GM12873 (cell line): ENCODE results near the gene SPACDR.

Experiments
- CTCF ChIP-seq: IDR thresholded peaks from 2 replicates; pipeline ENCODE4 v1.5.1; 2012; ENCODE audit warnings: low read depth, mild to moderate bottlenecking, moderate library complexity, low read length, control low read depth; ENCODE audit not compliant: insufficient read depth; ENCODE audit errors: missing control alignments

SPACDR gene

GRCh38 chr7:100496509-100496908 lies 32.4 kb upstream of the SPACDR start:
- TF ChIP-seq CTCF = no peak

DNA sequence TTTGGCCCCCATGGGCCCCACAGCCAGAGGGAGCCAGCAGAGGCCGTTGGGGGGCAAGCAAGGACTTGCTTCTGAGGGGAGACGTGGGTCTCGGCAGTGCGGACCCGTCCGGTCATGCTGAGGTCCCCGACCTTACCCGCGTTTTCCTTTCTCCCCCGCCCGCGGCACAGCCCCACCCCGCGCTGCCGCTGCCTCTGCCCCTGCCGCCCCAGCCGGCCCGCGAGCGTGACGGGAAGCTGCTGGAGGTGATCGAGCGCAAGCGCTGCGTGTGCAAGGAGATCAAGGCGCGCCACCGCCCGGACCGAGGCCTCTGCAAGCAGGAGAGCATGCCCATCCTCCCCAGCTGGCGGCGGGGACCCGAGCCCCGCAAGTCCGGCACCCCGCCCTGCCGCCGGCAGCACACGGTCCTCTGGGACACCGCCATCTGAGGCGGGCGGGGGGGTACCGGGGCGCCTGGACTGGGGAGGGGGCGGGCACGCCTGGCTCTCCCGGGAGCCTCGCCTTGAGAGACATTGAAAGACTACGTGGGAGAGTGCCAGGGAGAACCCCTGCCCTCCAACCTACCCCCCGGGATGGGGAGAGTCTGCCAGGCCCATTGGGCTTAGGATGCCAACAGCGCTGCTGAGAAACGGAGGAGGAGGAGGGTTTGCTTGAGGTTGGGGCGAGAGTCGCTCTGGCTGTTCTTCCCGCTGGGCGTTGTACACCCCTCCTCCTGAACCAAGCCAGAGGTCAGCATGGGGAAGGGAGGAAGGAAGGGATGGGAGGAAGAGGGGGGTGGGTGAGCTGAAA lies 29.6 kb upstream of the SPACDR start:
- TF ChIP-seq CTCF = peak; percentile 28

DNA sequence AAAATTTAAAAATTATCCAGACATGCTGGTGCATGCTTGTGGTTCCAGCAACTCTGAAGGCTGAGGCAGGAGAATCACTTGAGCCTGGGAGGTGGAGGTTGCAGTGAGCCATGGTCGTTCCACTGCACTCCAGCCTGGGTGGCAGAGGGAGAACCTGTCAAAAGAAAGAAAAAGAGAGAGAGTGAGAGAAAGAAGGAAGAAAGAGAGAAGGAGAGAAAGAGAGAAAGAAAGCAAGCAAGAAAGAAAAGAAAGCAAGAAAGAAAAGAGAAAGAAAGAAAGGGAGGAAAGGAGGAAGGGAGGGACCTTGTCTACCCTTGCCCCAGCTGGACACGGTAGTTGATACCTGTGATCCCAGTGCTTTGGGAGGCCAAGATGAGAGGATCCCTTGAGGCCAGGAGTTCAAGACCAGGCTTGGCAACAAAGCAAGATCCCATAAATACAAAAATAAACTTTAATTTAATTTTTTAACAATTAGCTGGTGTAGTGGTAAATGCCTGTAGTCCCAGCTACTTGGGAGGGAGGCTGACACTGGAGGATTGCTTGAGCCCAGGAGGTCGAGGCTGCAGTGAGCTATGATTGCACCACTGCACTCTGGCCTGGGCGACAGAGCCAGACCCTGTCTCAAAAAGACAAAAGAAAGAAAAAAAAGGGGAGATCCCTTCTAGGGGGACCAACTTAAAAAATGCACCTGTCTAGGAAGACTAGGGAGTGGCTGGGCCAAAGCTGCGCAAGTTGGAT lies 28.8 kb upstream of the SPACDR start:
- TF ChIP-seq CTCF = no peak

DNA sequence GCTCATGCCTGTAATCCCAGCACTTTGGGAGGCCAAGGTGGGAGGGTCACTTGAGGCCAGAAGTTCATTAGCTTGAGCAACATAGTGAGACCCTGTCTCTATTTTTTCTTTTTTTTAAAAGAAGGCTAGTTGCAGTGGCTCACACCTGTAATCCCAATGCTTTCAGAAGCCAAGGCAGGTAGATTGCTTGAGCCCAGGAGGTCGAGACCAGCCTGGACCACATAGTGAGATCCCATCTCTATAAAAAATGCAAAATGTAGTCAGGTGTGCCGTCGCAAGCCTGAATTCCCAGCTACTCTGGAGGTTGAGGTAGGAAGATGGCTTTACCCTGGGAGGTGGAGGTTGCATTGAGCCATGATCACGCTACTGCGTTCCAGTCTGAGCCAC lies 27.1 kb upstream of the SPACDR start:
- TF ChIP-seq CTCF = no peak

DNA sequence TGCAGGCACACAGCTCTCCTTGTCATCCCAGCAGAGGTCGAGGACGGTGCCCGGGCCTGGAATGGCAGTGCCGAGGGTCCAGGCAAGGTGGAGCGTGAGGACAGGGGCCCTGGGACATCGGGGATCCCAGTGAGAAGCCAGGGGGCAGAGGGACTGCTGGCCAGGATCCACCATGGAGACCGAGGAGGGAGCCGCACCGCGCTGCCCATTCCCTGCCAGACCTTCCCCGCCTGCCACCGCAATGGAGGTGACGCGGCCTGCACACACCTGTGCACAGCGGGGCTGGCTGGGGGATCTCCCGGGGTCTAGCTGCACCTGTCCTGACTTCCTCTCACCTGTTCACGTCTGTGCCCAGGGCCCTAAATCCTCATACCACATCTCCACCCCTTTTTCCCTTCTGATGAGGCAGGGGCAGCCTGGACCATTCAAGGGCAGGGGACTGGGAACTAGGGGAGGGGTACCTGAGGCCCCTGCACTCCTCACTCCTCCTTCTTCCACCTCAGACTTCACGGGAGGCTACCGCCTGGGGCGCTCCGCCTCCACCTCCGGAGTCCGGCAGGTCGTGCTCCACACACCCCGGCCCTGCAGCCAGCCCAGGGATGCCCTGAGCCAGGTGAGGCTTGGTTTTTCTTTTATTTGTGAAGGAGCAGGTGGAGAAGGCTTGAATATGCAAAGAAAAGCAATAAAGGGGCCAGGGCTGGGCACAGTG lies 26.6 kb upstream of the SPACDR start:
- no peak for TF ChIP-seq CTCF

DNA sequence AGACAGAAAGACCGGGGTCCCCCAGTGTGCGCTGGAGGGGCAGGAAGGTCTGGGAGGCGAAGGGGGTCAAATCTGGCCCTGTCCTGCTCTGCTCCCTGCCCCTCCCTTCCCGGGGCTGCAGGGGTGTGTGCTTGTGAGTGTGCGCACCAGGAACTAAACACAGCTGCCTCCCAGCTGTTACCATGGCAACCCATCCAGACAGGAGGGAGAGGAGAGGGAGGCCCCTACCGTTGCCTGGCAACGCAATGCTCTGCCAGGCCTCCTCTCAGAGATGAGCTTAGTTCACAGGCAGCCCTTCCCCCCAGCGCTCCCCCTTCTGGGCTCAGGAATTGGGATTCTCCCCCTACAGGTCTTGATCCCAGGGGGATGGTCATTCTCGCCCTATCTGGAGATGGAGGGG lies 25.8 kb upstream of the SPACDR start:
- TF ChIP-seq CTCF = no peak

DNA sequence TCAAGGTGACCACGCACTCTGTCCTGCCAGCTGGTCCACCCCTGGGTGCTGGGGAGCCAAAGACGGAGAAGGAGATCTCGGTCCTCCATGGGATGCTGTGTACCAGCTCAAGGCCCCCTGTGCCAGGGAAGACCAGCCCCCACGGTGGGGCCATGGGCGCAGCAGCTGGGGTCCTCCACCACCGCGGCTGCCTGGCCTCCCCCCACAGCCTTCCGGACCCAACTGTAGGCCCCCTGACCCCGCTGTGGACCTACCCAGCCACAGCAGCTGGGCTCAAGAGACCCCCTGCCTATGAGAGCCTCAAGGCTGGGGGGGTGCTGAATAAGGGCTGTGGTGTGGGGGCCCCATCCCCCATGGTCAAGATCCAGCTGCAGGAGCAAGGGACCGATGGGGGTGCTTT lies 25.1 kb upstream of the SPACDR start:
- no peak for TF ChIP-seq CTCF
